Inflammatory macrophage (primary cell): ENCODE results near the gene C4orf46.
"Not testable (repeated sequence)": the region's sequence is repeated elsewhere in the genome, so short reads cannot be mapped to it uniquely, and the experiment has no call there.

ENCODE experiments used
- DNase-seq, 2 donors: peaks; one replicate each; pipeline ENCODE4 v3.0.0-alpha.2; 2020 to 2022
- total RNA-seq, 18 experiments: gene quantifications; one replicate each; lab custom pipeline; 2026; ENCODE audit warnings: mixed read lengths in 6 of 18, inconsistent platforms in 2 of 18; lab: John Stamatoyannopoulos, UW

Gene C4orf46
- 5.5 to 16.7 (median 10.0) reads per million in 18 experiments for total RNA-seq

DNA sequence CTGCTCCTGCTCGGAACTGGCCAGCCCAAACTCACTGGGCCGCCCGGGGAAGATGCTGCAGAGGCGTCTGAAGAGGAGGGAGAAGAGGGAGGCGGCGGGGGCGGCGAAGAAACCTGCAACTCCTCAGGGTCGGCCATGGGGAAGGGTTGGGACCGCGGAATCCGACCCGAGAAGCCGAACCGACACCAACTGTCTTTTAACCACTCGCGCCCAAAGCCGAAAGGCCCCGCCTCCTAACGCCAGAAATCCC is at the start of gene C4orf46:
Gene C4orf46 (minus strand): TSS at position 223 of the 250 bp plus-strand sequence. CDS start 86 bp downstream, at position 137.
- no peak for DNase-seq

- peak in 1 of 2 donors; percentile 43 for DNase-seq
Measured at GRCh38 chr4:158715802-158716201, 44.1 kb upstream of the C4orf46 start.

DNA sequence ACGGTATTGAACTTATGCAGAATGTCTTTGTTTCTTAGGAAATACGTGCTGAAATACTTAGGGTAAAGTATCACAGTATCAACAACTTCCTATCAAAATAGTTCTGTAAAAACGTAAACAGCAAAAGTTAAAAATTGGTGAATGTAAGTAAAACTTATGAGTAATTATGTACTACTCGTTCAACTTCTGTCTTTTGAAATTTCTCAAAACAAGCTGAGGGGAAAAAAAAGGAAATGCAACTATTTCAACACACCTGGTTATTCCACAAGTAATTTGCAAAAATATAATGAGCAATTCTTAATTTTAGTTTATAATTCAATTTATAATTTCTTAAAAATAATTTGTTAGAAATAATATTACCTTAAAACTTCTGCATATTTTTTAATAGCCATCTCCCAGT is 43.2 kb upstream of the C4orf46 start:
- DNase-seq: peak; percentile 42 to 79

- DNase-seq: not testable (repeated sequence)
Measured at GRCh38 chr4:158712622-158713021, 40.9 kb upstream of the C4orf46 start.

GRCh38 chr4:158710814-158711213 is 39.1 kb upstream of the C4orf46 start:
- DNase-seq: peak in 1 of 2 donors; percentile 12

GRCh38 chr4:158704274-158704673 is 32.6 kb upstream of the C4orf46 start:
- no peak for DNase-seq

DNA sequence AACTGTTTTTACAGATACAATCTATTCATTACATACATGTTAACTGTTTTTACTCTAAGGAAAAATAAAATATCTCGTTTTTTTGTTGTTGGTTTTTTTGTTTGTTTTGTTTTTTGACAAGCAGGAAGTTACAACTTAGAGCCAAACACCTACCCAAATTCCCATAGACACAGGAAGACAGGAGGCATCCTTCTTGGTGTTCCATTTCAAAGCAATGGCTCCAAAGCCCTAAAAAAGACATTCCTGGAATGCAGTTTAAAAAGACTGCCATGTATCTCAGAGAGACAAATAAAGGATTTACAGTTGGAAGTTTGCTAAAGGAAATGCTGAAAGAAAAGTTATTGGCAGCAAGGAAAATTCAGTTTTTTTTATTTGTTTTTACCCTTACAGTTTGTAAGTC is 17.1 kb upstream of the C4orf46 start:
- no peak for DNase-seq

DNA sequence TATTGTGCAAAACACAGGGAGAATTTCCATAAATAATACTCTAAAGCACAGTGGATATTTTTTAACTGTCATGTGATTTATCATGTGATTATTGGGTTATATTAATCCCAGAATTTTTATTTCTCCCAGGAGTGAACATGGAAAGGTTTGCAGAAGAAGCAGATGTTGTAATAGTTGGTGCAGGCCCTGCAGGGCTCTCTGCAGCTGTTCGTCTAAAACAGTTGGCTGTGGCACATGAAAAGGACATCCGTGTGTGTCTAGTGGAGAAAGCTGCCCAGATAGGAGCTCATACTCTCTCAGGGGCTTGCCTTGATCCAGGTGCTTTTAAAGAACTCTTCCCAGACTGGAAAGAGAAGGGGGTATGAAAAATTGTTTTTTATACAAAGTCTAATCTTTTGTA is 10.4 kb upstream of the C4orf46 start:
- DNase-seq: no peak

DNA sequence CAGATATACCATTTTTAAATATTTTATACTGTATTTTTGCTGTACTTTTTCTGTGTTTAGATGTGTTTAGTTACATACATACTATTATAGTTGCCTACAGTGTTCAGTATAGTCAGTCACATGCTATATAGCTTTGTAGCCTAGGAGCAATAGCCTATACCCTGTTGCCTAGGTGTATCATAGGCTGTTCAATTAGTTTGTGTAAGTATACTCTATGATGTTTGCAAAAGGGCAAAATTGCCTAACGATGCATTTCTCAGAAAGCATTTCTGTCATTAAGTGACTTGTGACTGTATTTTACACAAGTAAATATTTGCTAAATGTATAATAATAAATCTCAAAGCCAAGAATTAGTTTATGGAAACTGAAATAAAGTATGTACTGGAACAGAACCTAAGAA is 9.9 kb upstream of the C4orf46 start:
- no peak for DNase-seq

GRCh38 chr4:158678767-158679166 is 7.1 kb upstream of the C4orf46 start:
- DNase-seq: no peak

- DNase-seq: no peak
Measured at GRCh38 chr4:158676076-158676475, 4.4 kb upstream of the C4orf46 start.

DNA sequence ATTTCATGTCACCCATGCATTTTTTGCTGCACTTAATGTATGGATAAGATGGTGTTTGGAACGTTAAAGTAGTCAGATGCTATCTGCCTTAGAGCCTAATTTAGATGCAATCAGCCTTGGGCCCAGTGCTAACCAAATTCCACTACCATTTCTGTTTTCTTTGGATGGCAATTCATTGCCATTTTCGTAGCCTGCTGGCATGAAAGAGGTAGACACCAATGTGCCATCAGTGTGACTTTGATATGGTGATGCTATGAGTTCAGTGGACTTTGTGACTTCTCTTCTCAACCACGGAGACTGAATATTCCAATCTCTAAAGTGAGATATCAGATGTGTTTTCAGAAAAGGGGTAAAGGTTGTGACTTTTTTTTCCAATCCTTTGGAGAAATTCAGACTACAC is 1.9 kb upstream of the C4orf46 start:
- DNase-seq: no peak

GRCh38 chr4:158671915-158672806 is 474 bp upstream of the C4orf46 start, which contains the start of gene ETFDH:
Gene ETFDH (plus strand): TSS chr4:158672296. CDS start chr4:158672457, 161 bp downstream.
- DNase-seq: peak; percentile 99 to 100

DNA sequence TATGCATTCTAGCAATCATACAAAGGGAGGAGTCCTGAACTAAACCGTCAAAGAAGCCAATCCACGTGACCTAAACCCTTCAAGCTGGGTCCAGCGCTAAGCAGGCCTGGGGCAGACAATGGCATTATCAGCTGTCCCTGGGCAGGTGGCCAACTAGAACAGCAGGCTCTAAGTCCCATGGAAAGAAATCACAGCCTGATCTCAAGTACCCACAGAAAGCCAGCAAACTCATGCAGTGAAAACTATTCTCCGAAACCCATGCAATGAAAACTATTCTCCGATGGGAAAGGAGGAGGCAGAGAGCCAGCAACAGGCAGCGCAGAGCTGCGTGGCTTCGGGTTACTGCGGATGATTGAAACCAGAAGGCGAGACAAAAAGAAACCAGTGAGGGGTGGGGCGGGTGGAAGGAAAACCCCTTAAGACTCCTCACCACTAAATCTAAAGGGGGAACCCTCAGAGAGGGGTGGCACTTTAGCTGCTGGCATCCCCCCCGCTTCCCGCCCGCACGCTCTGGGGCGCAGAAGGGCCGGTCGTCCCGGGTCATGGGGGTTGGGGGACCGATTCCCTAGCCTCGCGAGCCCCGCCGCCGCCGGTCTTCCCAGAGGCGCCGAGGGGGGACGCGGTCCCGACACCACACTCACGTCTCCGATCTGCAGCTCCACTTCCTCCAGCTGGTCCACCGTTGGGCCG is 567 bp downstream of the C4orf46 start:
- peak; percentile 23 to 34 for DNase-seq

GRCh38 chr4:158669310-158669709 is 2.4 kb downstream of the C4orf46 start:
- DNase-seq: no peak

DNA sequence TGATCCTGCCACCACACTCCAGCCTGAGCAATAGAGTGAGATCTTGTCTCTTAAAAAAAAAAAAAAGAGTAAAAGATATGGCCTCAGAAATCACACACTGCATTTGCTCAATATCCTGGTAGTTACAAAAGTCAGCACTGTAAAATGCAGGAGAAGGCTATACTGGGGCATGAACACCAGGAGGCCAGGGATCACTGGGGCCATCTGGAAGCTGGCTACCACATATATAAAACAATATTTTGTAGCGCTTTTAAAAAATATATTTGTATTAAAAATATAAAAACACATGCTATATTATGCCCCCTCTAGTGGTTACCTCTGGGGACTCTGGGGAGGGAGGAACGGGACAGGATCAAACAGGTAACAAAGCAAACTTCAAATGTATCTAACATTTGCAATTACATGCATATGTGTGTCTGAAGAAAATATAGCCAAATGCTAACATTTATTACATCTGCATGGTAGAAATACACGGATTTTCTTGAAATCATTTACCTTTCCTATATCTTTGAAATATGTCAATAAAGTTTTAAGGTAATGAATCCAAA is 4.0 kb downstream of the C4orf46 start:
- DNase-seq: peak; percentile 58 to 79

DNA sequence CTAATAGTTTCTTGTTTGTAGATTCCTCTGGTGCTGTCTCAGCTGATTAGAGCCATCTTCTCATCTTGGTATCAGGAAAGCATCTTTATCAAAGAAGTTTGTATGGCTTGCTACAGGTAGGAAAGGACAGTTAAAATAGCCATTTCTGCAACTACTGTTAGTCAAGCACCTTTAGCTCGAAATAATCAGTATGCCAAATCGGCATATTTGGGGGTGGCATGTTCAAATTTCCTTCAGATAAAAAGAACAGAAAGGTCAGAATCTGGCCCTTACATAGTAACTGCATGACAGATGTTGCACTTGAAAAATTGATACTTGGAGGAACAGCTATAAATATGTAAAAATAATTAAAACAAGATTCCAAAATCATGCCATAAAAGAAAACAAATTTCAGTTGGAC is 4.8 kb downstream of the C4orf46 start:
- DNase-seq: no peak

DNA sequence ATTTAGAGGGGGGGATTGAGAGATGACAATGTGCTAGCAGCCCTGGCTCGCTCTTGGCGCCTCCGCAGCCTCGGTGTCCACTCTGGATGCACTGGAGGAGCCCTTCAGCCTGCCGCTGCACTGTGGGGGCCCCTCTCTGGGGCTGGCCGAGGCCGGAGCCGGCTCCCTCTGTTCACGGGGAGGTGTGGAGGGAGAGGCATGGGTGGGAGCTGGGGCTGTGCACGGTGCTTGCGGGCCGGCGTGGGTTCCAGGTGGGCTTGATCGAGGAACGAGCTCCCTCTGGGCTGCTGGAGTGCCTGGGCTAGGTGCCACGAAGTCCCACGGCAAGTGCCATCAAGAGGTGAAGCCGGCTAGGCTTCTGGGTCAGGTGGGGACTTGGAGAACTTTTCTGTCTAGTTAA is 6.9 kb downstream of the C4orf46 start:
- no peak for DNase-seq

DNA sequence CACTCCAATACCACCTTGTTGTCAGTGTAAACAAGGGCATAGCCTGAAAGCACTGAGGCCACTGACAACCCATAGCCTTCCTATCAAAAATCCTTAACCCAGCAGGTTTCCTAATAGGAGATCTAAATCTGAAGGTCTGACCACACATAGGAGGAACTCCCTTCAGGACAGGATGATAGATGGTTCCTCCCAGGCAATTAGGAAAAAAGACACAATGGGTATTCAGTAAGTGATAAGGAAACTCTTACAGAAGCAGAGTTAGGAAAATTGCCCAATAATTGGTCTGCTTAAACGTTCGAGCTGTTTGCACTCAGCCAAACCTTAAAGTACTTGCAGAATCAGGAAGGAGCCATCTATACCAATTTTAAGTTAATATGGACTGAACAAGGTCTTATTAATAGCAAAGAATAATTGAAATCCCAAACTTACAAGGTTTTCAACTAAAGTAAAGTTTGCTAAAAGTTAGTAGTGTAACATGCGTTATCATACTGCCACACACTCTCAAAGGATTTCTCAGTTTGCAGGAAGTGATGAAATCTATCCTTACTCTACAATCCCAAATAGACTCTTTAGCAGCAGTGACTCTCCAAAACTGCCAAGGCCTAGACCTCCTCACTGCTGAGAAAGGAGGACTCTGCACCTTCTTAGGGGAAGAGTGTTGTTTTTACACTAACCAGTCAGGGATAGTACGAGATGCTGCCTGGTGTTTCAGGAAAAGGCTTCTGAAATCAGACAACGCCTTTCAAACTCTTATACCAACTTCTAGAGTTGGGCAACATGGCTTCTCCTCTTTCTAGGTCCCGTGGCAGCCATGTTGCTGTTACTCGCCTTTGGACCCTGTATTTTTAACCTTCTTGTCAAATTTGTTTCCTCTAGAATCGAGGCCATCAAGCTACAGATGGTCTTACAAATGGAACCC is 7.7 kb downstream of the C4orf46 start:
- peak; percentile 39 to 50 for DNase-seq

GRCh38 chr4:158663255-158663654 is 8.4 kb downstream of the C4orf46 start:
- peak in 1 of 2 donors; percentile 24 for DNase-seq

- DNase-seq: no peak
Measured at GRCh38 chr4:158657291-158657690, 14.4 kb downstream of the C4orf46 start.

DNA sequence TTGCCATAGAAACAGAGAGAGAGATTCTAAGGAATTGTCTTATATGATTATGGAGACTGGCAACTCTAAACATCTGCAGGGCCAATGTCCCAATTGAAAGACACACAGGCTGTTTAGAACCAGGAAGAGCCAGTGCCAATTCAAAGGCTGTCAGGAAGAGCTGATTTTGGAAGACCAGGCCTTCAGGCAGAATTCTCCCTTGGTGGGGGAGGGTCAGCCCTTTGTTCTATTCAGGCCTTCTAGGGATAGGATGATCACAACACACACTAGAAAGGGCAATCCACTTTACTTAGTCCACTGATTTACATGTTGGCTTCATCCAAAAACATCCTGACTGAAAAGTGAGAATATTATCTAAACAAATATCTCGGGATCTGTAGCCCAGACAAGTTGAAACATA is 15.2 kb downstream of the C4orf46 start:
- no peak for DNase-seq
